Peyer's patch (tissue), 4 donors: ENCODE measurements around the gene RAB40B.

Experiments
- POLR2A ChIP-seq, 2 donors: fragments of 450-650 bp; IDR thresholded peaks; one replicate each; pipeline ENCODE4 v1.5.1; 2017; ENCODE audit warnings: antibody characterized with exemption in 2 of 2, mild to moderate bottlenecking in 2 of 2, moderate library complexity in 2 of 2
- TF ChIP-seq, protein P1 (sequence below), 6 experiments: fragments of 450-650 bp in 4 of 6; fragments of 200-600 bp in 2 of 6; sonication (generic) in 1 of 6; IDR thresholded peaks; one replicate each; pipeline ENCODE4 v1.5.1; 2017 to 2019; ENCODE audit warnings: antibody characterized with exemption in 6 of 6, mild to moderate bottlenecking in 3 of 6, moderate library complexity in 1 of 6

DNA sequence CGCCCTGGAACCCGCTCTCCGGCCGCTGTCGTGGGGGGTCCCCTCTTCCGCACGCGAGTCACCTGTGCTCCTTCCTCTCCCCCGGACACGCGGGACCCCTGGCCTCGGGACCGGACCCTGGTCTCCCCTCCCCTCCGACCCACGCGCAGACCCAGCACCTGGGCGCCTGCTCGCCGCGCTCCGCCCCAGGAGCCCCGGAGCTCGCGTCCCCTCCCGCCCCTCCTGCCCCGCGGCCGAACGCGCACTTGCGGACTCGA, 762 bp downstream of the RAB40B start:
- TF ChIP-seq, protein P1, sequence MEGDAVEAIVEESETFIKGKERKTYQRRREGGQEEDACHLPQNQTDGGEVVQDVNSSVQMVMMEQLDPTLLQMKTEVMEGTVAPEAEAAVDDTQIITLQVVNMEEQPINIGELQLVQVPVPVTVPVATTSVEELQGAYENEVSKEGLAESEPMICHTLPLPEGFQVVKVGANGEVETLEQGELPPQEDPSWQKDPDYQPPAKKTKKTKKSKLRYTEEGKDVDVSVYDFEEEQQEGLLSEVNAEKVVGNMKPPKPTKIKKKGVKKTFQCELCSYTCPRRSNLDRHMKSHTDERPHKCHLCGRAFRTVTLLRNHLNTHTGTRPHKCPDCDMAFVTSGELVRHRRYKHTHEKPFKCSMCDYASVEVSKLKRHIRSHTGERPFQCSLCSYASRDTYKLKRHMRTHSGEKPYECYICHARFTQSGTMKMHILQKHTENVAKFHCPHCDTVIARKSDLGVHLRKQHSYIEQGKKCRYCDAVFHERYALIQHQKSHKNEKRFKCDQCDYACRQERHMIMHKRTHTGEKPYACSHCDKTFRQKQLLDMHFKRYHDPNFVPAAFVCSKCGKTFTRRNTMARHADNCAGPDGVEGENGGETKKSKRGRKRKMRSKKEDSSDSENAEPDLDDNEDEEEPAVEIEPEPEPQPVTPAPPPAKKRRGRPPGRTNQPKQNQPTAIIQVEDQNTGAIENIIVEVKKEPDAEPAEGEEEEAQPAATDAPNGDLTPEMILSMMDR (IDR thresholded peaks at IDR 0.05), result no peak
- TF ChIP-seq POLR2A (IDR thresholded peaks at IDR 0.05), result no peak
